Neural crest cell (in vitro differentiated cells): ENCODE data around the gene IZUMO1R. TPM values are rescaled to one million over a fixed set of nuclear protein-coding genes. Genes with fewer than 3 reads are reported as not detected.

ENCODE experiments used
- DNase-seq: peaks from one replicate; pipeline ENCODE4 v3.0.0; 2021; ENCODE audit warnings: low read depth, mixed read lengths, low spot score
- H3K27ac Mint-ChIP-seq: one replicate; pipeline ENCODE4 v1.8.0; 2021; ENCODE audit warnings: mild to moderate bottlenecking, mixed read lengths; ENCODE audit not compliant: unreplicated experiment
- H3K27me3 Mint-ChIP-seq: 2 replicates; pipeline ENCODE4 v1.8.0; 2021; ENCODE audit warnings: low read depth, mild to moderate bottlenecking, mixed read lengths
- H3K36me3 Mint-ChIP-seq: 2 replicates; pipeline ENCODE4 v1.8.0; 2021; ENCODE audit warnings: low read depth, mild to moderate bottlenecking, mixed read lengths
- H3K4me1 Mint-ChIP-seq: 2 replicates; pipeline ENCODE4 v1.8.0; 2021; ENCODE audit warnings: mixed read lengths
- H3K4me3 Mint-ChIP-seq: one replicate; pipeline ENCODE4 v1.8.0; 2021; ENCODE audit warnings: mild to moderate bottlenecking, mixed read lengths
- H3K9me3 Mint-ChIP-seq: 2 replicates; pipeline ENCODE4 v1.8.0; 2021; ENCODE audit warnings: mixed read lengths
- total RNA-seq: library from RNA; stranded (reverse); gene quantifications from 2 replicates; pipeline ENCODE4 v1.2.1, GENCODE V29; 2021
- TF ChIP-seq, protein P1 (sequence below): fragments of 200-600 bp; sonication (generic); conservative IDR thresholded peaks from 2 replicates; pipeline ENCODE4 v1.5.0; 2021; ENCODE audit warnings: antibody characterized with exemption, mild to moderate bottlenecking

The IZUMO1R gene
- total RNA-seq, 1 donor from 2014 or later, result not detected

DNA sequence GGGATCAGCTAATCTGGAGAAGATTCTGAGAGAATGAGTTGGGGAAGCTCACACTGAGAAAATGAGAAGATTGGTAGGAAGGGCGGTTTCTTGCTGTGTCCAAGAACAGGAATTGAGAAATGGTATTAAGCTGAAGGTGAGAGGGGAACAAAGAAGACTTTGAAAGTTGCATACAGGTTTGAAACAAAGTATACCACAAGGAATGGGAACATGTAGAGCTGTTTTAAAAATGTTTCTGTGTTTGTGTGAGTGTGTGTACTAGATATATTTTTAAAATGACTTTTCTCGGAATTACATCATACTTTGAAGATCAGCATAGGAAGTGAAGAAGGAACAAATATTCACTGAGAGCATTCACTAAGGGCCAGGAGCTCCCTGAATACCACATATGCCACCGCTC, 24.4 kb upstream of the IZUMO1R start:
- Mint-ChIP-seq H3K27me3 (peaks cover 2% of the 10 kb centered on the region), H3K4me1 (no peaks in the 10 kb centered on the region), H3K4me3 (no peak overlapping the region), H3K9me3 (no peaks in the 10 kb centered on the region), H3K36me3 (no peaks in the 10 kb centered on the region), H3K27ac (no peak overlapping the region)
- DNase-seq, result no peak
- TF ChIP-seq, protein P1, sequence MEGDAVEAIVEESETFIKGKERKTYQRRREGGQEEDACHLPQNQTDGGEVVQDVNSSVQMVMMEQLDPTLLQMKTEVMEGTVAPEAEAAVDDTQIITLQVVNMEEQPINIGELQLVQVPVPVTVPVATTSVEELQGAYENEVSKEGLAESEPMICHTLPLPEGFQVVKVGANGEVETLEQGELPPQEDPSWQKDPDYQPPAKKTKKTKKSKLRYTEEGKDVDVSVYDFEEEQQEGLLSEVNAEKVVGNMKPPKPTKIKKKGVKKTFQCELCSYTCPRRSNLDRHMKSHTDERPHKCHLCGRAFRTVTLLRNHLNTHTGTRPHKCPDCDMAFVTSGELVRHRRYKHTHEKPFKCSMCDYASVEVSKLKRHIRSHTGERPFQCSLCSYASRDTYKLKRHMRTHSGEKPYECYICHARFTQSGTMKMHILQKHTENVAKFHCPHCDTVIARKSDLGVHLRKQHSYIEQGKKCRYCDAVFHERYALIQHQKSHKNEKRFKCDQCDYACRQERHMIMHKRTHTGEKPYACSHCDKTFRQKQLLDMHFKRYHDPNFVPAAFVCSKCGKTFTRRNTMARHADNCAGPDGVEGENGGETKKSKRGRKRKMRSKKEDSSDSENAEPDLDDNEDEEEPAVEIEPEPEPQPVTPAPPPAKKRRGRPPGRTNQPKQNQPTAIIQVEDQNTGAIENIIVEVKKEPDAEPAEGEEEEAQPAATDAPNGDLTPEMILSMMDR, result no peak

DNA sequence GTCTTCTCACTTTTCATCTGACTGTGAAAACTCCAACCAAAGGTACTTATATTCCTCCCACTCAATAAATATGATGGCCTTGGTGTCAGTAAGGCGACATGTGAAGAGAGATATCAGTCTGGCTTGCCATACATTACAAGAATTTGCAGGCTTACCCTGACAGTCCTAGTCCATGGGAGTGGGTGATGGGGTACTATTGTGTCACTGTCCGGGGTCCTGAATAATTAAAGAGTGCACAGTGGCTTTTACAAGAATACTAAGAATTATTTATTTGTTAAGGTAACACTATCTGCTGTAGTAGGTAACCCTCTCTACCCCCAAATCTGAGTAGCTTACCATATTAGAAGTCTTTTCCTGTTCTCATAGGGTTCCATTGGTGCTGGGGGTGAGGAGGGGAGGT, 23.1 kb upstream of the IZUMO1R start:
- peaks cover 2% of the 10 kb centered on the region for H3K27me3 Mint-ChIP-seq
- no peak overlapping the region for H3K27ac Mint-ChIP-seq
- TF ChIP-seq, protein P1, result no peak
- no peak for DNase-seq
- H3K9me3 Mint-ChIP-seq, result no peaks in the 10 kb centered on the region
- no peaks in the 10 kb centered on the region for H3K4me1 Mint-ChIP-seq
- H3K4me3 Mint-ChIP-seq, result no peak overlapping the region
- H3K36me3 Mint-ChIP-seq, result no peaks in the 10 kb centered on the region

DNA sequence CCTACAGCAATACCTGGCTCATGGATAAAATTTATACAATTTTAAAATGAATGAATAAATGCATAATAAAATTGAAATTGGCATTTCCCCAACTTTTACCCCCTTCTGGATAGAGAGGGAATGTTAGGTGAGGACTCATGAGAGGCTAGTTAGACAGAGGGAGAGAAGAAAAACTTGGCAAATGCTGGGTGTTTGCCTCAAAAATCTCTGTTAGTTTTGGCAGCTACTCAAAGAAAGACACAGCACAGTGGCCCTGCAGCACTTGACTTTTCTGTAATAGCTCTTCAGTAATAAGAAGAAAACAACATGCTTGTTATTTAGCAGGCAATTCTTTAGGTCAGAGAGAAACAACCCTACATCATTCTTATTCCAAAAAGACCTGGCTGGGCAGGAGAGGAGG, 20.7 kb upstream of the IZUMO1R start:
- no peaks in the 10 kb centered on the region for H3K9me3 Mint-ChIP-seq
- no peak for DNase-seq
- TF ChIP-seq, protein P1, result no peak
- no peak overlapping the region for H3K4me3 Mint-ChIP-seq
- H3K4me1 Mint-ChIP-seq, result no peaks in the 10 kb centered on the region
- H3K27ac Mint-ChIP-seq, result no peak overlapping the region
- H3K27me3 Mint-ChIP-seq, result peaks cover 2% of the 10 kb centered on the region
- H3K36me3 Mint-ChIP-seq, result no peaks in the 10 kb centered on the region

DNA sequence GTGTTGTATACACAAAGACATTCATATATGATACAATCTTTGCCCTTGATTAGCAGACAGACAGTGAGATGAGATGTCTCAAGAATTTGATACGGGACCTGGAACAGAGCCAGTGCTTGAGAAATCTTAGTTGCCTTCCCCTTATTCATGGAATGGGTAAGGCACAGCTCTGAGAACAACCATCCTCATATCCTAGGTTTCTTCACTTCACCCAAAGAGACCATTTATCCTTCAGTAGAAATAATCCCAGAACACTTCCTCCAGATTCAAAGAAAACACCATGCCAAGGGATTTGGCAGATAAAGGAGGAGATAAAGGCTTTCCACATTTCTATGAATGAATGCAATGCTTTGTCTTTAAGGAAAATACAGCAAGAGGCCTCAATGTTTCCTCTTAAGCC, 8.8 kb upstream of the IZUMO1R start:
- H3K4me1 Mint-ChIP-seq, result peaks cover 13% of the 10 kb centered on the region
- peaks cover 8% of the 10 kb centered on the region for H3K9me3 Mint-ChIP-seq
- peaks cover 5% of the 10 kb centered on the region for H3K36me3 Mint-ChIP-seq
- H3K4me3 Mint-ChIP-seq, result no peak overlapping the region
- H3K27ac Mint-ChIP-seq, result no peak overlapping the region
- no peak for DNase-seq
- no peaks in the 10 kb centered on the region for H3K27me3 Mint-ChIP-seq
- TF ChIP-seq, protein P1, result no peak

DNA sequence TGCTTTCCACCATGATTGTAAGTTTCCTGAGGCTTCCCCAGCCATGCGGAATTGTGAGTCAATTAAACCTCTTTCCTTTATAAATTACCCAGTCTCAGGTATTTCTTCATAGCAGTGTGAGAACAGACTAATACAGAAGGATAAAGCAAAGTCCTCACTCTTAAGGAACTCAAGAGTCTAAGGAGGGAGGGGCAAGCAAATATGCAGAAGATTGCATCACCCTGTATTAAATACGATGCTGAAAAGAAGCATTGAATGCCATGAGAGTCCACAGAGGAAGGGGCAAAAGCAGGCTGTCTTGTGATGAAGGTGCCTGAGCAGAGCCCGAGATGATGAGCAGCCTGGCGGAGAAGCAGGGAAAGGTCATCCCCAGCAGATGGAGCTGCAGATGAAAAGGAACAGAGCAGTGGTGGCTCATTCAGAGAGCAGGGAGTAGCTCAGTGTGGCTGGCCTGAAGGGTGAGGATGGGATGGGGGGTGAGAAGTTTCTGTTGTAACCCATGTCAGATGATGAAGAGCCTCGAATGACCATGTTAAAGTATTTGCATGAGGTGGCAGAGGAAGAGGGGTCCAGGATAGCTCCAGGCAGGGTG, 6.3 kb upstream of the IZUMO1R start:
- no peaks in the 10 kb centered on the region for H3K9me3 Mint-ChIP-seq
- DNase-seq, result no peak
- no peak overlapping the region for H3K27ac Mint-ChIP-seq
- H3K4me1 Mint-ChIP-seq, result peaks cover 17% of the 10 kb centered on the region
- H3K36me3 Mint-ChIP-seq, result no peaks in the 10 kb centered on the region
- TF ChIP-seq, protein P1, result no peak
- H3K27me3 Mint-ChIP-seq, result peaks cover 4% of the 10 kb centered on the region
- no peak overlapping the region for H3K4me3 Mint-ChIP-seq
